ENCODE measurements around the gene ARHGAP44.

Gene ARHGAP44

GRCh38 chr17:12900474-12900873, 111.2 kb downstream of the ARHGAP44 start:
- DNase-seq: no peak

GRCh38 chr17:12902046-12902445, 112.7 kb downstream of the ARHGAP44 start:
- DNase-seq: no peak

GRCh38 chr17:12907477-12907876, 118.2 kb downstream of the ARHGAP44 start:
- DNase-seq: no peak

- no peak for DNase-seq
Measured at GRCh38 chr17:12909046-12909445, 119.7 kb downstream of the ARHGAP44 start.

GRCh38 chr17:12909511-12909910, 120.2 kb downstream of the ARHGAP44 start:
- DNase-seq: no peak

GRCh38 chr17:12911239-12911638, 121.9 kb downstream of the ARHGAP44 start:
- no peak for DNase-seq

GRCh38 chr17:12917399-12917798, 128.1 kb downstream of the ARHGAP44 start:
- DNase-seq: no peak

GRCh38 chr17:12918142-12918541, 128.8 kb downstream of the ARHGAP44 start:
- no peak for DNase-seq

- no peak for DNase-seq
Measured at GRCh38 chr17:12922120-12922519, 132.8 kb downstream of the ARHGAP44 start.

- DNase-seq: no peak
Measured at GRCh38 chr17:12924614-12925013, 135.3 kb downstream of the ARHGAP44 start.

GRCh38 chr17:12927001-12927400, 137.7 kb downstream of the ARHGAP44 start:
- DNase-seq: no peak

GRCh38 chr17:12927541-12928425, 138.5 kb downstream of the ARHGAP44 start:
- DNase-seq: no peak

- peak in 1 of 3 experiments; percentile 10 for DNase-seq
Measured at GRCh38 chr17:12928736-12929135, 139.4 kb downstream of the ARHGAP44 start.

GRCh38 chr17:12936501-12936900, 147.2 kb downstream of the ARHGAP44 start:
- no peak for DNase-seq

- no peak for DNase-seq
Measured at GRCh38 chr17:12940699-12941098, 151.4 kb downstream of the ARHGAP44 start.

- no peak for DNase-seq
Measured at GRCh38 chr17:12947047-12947446, 157.7 kb downstream of the ARHGAP44 start.

- no peak for DNase-seq
Measured at GRCh38 chr17:12952012-12952411, 162.7 kb downstream of the ARHGAP44 start.

- DNase-seq: no peak
Measured at GRCh38 chr17:12953156-12953555, 163.9 kb downstream of the ARHGAP44 start.

- DNase-seq: no peak
Measured at GRCh38 chr17:12955521-12955920, 166.2 kb downstream of the ARHGAP44 start.

GRCh38 chr17:12958786-12959185, 169.5 kb downstream of the ARHGAP44 start:
- DNase-seq: no peak

GRCh38 chr17:12959441-12959840, 170.1 kb downstream of the ARHGAP44 start:
- DNase-seq: no peak

GRCh38 chr17:12961655-12962054, 172.4 kb downstream of the ARHGAP44 start:
- no peak for DNase-seq

GRCh38 chr17:12963505-12963904, 174.2 kb downstream of the ARHGAP44 start:
- DNase-seq: no peak

GRCh38 chr17:12964162-12964561, 174.9 kb downstream of the ARHGAP44 start:
- DNase-seq: no peak

- no peak for DNase-seq
Measured at GRCh38 chr17:12964840-12965239, 175.5 kb downstream of the ARHGAP44 start.

Measured in NCI-H1417 (cell line).